Esophagus mucosa (tissue), 1 donor: ENCODE data around the gene CNPY2. TPM values are rescaled to one million over a fixed set of nuclear protein-coding genes. Genes with fewer than 3 reads are reported as not detected.
"Not testable (repeated sequence)": the region's sequence is repeated elsewhere in the genome, so short reads cannot be mapped to it uniquely, and the experiment has no call there.

Source experiments
- ATAC-seq: fragments of 200-7000 bp; cut with Tn5 transposase; one replicate; pipeline ENCODE4 v1.9.1; 2020
- total RNA-seq: library from RNA; stranded (reverse); gene quantifications from one replicate; pipeline ENCODE4 v1.2.4, GENCODE V29; 2023
- donor health status: DM: yes; HTN: yes; CAD: no.

CNPY2 gene
- total RNA-seq, result 67.7 TPM

DNA sequence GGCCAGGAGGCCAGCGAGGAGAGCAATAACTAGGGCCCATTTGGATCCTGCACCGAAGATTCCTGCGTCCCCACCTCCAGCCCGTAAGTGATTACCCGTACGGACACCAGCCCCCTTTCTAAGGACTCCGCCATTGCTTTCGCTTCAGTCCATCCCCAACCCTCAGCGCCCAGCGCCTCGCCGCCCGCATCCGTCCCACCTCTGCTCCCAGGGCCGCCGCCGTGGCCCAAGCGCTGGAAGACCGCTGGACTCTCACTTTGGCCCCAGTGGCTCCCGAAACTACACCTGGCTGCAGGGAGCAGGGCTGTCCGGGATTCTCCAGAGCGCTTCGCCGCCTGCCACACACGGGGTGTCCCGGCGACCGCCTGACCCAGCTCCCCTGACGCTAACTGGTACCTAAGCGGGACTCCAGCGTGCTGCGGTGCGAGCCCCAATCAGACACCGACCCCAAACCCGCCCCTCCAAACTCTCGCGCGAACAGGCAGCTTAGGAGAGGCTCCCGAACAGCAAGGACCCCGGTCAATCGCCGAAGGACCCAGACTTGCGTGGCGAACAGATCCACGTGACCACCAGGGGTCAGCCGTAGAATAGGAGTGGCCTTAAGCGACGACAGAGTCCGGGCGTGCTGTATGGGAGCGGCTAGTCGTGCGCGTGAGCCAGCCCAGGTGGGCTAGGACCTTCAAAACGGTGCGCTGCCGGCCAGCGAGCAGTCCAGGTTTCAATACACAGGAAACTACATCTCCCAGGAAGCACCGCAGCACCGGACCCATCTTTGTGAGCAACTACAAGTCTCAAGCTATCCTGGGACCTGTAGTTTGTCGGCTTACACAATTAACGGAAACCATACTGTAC lies at the start of gene CNPY2:
Gene CNPY2 (minus strand): TSS at position 367 of the 852 bp plus-strand sequence. CDS start 771 bp downstream, outside the sequence.
- peak; percentile 93 for ATAC-seq

GRCh38 chr12:56362130-56363059 lies 46.6 kb upstream of the CNPY2 start, which contains the start of gene APOF:
TSS of gene APOF (minus strand) at chr12:56362857. CDS start at chr12:56362745, 112 bp downstream.
- no peak for ATAC-seq

GRCh38 chr12:56361487-56362129 lies 45.8 kb upstream of the CNPY2 start:
- no peak for ATAC-seq

GRCh38 chr12:56359851-56360767 lies 44.3 kb upstream of the CNPY2 start, which contains the start of gene STAT2:
TSS of gene STAT2 (minus strand) at chr12:56360107. CDS start at chr12:56356571, 3,536 bp downstream.
- ATAC-seq, result peak; percentile 99

DNA sequence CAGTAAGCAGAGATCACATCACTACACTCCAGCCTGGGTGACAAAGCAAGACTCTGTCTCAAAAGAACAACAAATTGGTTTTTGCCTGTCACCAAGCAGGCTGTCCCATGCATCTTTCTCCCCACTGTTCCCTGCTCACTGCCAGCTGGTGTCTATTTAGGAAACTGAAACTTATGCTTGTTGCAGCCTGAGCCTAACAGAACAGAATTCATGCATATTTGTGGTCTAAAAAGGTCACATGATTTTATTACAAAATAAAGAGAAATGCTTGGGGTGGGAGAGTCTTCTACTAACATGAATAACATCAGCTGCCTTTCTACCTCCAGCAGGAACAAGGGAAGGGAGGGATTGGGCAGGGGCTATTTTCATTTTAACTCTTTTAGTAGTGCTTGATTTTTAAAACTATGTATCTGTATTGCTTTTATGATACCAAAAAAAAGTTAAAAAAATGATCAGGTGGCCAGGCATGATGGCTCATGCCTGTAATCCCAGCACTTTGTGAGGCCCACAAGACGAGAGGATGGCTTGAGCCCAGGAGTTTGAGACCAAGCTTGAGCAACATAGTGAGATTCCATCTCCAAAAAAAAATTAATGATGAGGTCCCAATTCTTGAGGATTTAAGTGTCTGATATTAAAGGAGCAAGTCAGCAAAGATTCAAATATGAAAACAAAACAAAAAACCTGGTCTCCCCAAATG lies 43.2 kb upstream of the CNPY2 start:
- no peak for ATAC-seq

DNA sequence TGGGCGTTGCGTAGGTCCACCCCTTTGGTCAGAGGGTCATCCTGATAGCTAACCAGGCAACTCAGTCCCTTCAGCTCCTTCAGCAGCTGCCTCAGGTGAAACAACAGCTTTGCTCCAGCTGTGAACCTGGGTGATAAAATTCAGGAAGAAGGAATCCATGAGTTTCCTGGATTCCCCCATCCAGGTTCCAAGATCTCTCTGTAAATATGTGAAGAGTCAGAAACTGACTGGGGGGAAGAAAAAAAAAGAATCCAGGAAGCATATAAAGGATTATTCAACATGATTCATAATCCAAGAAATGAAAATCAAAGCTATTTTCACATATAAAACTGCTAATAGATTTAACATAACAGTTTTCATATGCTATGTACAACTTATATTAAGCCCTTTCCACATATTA lies 35.5 kb upstream of the CNPY2 start:
- ATAC-seq, result no peak

GRCh38 chr12:56350662-56351061 lies 34.9 kb upstream of the CNPY2 start:
- ATAC-seq, result no peak

DNA sequence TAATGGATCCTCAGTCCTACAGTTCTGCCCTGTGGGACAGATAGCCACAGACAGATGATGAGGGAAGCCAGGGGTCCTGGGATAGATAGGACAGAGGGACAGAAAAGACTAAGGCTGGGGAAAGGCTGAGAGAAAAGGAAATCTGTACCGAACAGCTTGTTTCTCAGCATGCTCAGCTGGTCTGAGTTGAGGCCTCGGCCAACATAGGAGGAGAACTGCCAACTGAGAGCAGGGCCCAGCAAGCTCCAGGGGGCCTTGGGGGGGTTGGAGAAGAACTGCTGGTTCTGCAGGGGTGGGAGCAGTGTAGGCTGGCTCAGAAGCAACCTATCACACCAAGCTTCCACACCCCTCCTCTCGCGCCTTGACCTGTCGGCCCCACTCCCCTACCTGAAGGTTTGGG lies 33.0 kb upstream of the CNPY2 start:
- no peak for ATAC-seq

DNA sequence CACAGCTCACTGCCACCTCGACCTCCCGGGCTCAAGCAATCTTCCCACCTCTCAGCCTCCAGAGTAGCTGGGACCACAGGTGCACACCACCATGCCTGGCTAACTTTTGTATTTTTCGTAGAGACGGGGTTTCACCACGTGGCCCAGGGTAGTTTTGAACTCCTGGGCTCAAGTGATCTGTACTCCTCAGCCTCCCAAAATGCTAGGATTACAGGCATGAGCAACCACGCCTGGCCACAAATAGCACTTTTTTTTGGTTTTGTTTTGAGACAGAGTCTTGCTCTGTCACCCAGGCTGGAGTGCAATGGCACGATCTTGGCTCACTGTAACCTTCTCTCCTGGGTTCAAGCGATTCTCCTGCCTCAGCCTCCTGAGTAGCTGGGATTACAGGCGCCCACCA lies 31.5 kb upstream of the CNPY2 start:
- ATAC-seq, result not testable (repeated sequence)

- ATAC-seq, result no peak
Observed at GRCh38 chr12:56346675-56347074, 30.9 kb upstream of the CNPY2 start.

DNA sequence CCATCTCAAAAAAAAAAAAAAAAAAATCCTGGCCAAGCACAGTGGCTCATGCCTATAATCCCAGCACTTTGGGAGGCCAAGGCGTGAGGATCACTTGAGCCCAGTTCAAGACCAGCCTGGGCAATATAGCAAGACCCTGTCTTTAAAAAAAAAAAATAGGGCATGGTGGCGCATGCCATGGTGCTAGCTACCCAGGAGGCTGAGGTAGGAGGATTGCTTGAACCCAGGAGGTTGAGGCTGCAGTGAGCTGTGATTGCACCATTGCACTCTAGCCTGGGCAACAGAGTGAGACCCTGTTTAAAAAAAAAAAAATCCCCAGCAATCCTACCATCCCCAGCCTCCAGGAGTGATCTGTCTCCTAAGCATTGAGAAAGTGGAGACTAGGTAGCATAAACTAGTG lies 26.5 kb upstream of the CNPY2 start:
- ATAC-seq, result not testable (repeated sequence)

GRCh38 chr12:56341616-56342015 lies 25.8 kb upstream of the CNPY2 start:
- no peak for ATAC-seq

- no peak for ATAC-seq
Observed at GRCh38 chr12:56339158-56339422, 23.3 kb upstream of the CNPY2 start.

- ATAC-seq, result peak; percentile 42
Observed at GRCh38 chr12:56338308-56339157, 22.7 kb upstream of the CNPY2 start, which contains the start of gene IL23A. TSS of gene IL23A (plus strand) at chr12:56338884. CDS start at chr12:56339045, 161 bp downstream.

- ATAC-seq, result no peak
Observed at GRCh38 chr12:56337753-56338251, 22.0 kb upstream of the CNPY2 start.

DNA sequence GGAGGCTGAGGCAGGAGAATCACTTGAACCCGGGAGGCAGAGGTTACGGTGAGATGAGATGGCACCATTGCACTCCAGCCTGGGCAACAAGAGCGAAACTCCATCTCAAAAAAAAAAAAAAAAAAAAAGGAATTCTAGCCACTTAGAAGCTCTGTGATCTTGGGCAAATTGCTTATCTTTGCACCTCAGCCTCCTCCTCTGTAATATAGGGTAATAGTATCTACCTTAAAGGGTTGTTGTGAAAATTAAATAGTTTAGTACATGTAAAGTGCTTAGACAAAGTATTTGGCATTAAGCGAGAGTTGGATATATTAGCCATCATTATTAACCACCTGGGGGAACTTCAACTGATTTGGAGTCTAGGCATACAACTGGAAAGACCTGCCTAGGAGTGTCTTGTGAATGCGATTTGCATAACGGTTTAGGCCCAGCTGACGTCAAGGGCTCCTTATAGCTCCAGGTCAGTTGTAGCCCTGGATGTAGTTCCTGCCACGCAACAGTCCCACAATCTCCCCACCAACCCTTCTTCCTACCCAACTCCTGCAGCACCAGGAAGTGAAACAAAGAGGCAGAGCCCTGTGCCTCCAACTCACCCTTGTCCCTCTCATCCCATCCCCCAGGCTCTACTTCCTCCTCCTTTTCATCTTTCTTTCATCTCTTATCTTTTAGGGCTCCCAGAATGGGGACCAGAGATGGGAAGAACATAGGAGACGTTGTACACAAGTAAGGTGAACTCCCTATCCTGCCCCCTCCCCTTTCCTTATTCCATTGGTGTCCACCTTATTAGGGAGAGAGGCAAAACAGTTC lies 20.8 kb upstream of the CNPY2 start:
- ATAC-seq, result peak; percentile 55

DNA sequence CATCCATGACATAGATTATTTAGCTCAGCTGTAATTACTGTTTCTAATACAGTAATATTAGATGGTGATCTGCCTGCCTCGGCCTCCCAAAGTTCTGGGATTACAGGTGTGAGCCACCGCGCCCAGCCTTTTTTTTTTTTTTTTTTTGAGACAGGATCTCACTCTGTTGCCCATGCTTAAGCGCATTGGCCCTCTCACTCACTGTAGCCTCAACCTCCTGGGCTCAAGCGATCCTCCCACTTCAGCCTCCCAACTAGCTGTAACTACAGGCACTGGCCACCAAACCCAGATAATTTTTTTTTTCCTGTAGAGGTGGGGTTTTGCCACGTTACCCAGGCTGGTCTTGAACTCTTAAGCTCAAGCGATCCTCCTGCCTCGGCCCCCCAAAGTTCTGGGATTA lies 19.7 kb upstream of the CNPY2 start:
- not testable (repeated sequence) for ATAC-seq

DNA sequence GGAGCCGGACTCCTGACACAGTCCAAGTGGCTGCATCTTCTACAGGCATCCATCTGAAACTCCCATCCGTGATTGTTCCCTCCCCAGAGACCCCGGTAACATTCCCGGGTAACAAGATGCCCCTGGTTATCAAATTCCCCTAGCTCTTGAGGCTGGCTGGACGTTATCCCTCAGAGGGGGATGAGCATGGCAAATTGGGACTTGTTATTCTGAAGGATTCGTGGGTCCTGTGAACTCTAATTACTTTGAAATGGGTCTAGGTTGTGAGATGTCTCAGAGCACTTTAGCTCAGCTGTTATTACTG lies 18.7 kb upstream of the CNPY2 start:
- no peak for ATAC-seq
